Epithelial cell of esophagus (primary cell): Measurements from ENCODE around the gene SDHAF2.

Experiments used
- DNase-seq: peaks from one replicate; pipeline ENCODE4 v3.0.0; 2010; ENCODE audit warnings: low read depth
- H3K4me3 ChIP-seq: 2 replicates; pipeline ENCODE4 v1.5.1; 2011; ENCODE audit warnings: mild to moderate bottlenecking, low read length, control low read depth
- TF ChIP-seq, protein P1 (sequence below): IDR thresholded peaks from 2 replicates; pipeline ENCODE4 v1.5.1; 2011; ENCODE audit warnings: low read depth, mild to moderate bottlenecking, low read length, control low read depth, inconsistent platforms; ENCODE audit not compliant: insufficient read depth; ENCODE audit errors: missing control alignments

SDHAF2 gene

DNA sequence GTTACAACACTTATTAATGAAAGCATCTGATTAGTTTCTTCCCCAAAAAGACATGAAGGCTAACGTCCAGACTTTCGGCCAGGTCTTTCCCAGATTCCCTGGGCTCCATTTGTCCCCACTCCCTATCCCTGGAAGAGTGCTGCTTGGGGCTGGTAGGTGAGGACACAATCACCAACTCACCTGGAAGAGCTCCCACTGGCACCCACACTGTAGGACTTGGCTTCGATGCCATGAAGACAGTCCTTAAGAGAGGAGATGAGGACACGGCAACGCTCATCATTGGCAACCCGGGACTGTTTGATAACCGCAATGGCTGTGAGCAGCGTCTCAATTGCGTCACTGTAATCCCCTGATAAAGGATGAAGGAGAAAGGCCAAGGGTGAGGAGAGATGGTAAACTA lies 18.3 kb upstream of the SDHAF2 start:
- H3K4me3 ChIP-seq, result no peak overlapping the region
- no peak for DNase-seq
- TF ChIP-seq, protein P1, sequence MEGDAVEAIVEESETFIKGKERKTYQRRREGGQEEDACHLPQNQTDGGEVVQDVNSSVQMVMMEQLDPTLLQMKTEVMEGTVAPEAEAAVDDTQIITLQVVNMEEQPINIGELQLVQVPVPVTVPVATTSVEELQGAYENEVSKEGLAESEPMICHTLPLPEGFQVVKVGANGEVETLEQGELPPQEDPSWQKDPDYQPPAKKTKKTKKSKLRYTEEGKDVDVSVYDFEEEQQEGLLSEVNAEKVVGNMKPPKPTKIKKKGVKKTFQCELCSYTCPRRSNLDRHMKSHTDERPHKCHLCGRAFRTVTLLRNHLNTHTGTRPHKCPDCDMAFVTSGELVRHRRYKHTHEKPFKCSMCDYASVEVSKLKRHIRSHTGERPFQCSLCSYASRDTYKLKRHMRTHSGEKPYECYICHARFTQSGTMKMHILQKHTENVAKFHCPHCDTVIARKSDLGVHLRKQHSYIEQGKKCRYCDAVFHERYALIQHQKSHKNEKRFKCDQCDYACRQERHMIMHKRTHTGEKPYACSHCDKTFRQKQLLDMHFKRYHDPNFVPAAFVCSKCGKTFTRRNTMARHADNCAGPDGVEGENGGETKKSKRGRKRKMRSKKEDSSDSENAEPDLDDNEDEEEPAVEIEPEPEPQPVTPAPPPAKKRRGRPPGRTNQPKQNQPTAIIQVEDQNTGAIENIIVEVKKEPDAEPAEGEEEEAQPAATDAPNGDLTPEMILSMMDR, result no peak

DNA sequence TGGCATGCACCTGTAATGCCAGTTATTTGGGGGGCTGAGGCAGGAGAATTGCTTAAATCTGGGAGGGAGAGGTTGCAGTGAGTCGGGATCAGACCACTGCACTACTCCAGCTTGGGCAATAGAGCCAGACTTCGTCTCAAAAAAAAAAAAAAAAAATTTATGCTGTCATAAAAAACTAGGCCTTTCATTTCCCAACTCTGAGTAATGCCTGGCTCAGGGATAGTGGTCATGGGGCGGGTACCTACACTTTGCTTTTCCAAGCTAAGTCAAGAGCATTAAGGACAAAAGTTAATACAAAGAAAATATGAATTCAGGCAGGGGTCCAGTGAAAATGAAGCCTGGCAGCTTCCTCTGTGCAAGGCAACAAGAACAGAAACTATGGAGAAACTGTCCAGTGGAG lies 16.4 kb upstream of the SDHAF2 start:
- H3K4me3 ChIP-seq, result no peak overlapping the region
- TF ChIP-seq, protein P1, result no peak
- peak; percentile 44 for DNase-seq

DNA sequence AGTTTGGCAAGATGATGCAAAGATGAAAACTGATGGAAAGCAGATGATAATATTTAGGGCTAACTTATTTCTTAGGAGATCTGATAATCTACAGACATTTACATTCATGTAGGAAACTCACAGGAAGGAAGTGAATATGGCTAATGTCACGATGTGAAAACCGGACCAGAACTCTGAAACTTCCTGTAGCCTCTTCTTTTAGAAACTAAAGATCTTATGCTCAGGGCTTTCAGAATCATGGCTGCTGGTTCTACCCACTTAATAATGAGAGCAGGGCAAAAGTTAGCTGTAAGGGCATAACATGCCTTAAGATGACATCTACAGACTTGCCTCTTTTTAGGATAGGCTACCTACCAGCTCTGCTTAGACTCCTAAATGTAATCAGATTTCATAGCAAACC lies 15.4 kb upstream of the SDHAF2 start:
- DNase-seq, result no peak
- TF ChIP-seq, protein P1, result no peak
- H3K4me3 ChIP-seq, result no peak overlapping the region

DNA sequence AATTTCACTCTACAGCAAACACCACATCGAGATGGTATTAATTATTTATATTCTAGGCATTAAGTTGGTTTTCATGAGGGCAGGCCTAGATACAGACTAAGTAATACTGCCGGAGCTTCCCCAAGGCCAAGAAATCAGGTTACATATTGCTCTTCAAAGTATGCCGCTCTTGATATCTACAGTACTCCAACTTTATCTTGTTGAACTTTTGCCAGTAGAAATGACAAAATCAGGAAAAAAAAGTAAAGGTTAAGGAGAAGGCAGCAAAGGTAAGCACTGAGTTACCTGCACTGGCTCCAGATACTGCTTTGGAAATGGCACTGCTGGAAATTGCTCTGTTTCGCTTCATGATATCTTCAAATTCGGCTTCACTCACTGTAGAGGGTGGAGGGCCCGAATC lies 14.5 kb upstream of the SDHAF2 start:
- TF ChIP-seq, protein P1, result no peak
- H3K4me3 ChIP-seq, result no peak overlapping the region
- no peak for DNase-seq

DNA sequence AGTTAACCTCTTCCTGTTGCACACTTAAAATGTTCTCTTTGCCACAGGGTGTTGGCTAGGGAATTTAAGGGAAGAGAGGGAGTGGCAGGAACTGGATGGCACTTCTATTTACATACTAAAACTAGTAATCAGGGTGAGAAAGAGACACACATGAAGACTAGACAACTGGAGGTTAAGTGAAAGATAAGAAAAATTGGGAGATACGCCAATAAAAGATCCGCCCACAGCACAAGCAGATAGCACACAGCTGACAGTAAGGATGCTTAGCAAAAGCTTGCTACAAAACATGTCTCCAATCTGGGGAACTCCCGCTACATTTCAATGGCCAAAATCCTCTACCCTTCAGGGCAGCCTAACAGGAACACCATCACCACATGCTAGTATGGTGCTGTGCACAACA lies 13.0 kb upstream of the SDHAF2 start:
- TF ChIP-seq, protein P1, result no peak
- DNase-seq, result no peak
- no peak overlapping the region for H3K4me3 ChIP-seq

DNA sequence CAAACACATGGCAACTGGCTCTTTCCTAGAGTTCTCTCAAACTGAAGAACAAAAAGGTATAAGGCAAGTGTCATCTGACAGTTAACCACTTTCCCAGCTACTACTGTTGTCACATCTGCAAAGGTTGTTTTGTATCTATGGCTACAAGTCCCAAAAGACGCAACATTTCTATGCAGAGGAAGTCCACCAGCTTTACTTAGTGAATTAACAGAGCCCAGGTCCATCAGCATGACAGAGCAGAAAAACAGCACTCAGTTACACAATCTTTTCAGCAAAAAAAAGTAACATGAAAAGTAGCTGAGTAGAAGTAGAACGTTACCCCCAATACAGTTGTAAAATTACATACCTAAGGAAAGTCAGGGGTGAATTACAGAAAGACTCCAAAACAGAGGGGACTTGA lies 12.3 kb upstream of the SDHAF2 start:
- TF ChIP-seq, protein P1, result no peak
- DNase-seq, result no peak
- no peak overlapping the region for H3K4me3 ChIP-seq

DNA sequence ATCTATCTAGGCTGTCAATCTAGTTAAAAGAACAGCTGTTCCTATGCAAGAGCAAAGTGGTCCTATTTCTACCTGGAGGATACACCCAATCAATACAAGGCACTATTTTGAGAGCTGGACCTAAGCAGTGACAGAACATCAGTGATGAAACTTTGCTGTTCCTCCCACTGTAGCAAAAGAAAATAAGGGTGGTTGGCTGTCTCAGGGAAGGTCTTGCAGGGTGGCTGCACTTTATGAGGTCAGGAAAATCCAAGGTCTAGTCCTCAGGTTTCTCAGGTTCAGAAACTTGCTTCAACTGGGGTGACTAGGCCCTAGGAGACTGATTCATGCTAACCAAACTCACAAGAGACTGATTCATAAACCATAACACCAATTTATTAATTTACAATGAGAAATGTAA lies 11.8 kb upstream of the SDHAF2 start:
- TF ChIP-seq, protein P1, result no peak
- peak; percentile 61 for DNase-seq
- no peak overlapping the region for H3K4me3 ChIP-seq
